Right lobe of liver (tissue), 6 donors: Measurements from ENCODE around the gene SUPT5H. TPM values are rescaled to one million over a fixed set of nuclear protein-coding genes. Genes with fewer than 3 reads are reported as not detected.
A peak's percentile ranks its signal among the peaks of the same experiment; 100 is the strongest.

ENCODE experiments used
- ATAC-seq, 4 donors: fragments of 200-7000 bp; cut with Tn5 transposase; one replicate each; pipeline ENCODE4 v1.9.1; 2020; ENCODE audit warnings: mild to moderate bottlenecking in 4 of 4, moderate library complexity in 4 of 4
- DNase-seq, 3 donors: peaks; one replicate each; pipeline ENCODE4 v3.0.0-alpha.2; 2020
- H3K27ac ChIP-seq, 3 donors: fragments of 200-600 bp; one replicate each; pipeline ENCODE4 v1.8.0; 2022
- H3K27me3 ChIP-seq, 2 donors: fragments of 200-600 bp; one replicate each; pipeline ENCODE4 v1.8.0; 2022
- H3K36me3 ChIP-seq, 4 donors: fragments of 200-600 bp; sonication (generic) in 1 of 4; one replicate each; pipeline versions ENCODE4 v1.5.1 to v1.8.0; 2017 to 2022; ENCODE audit warnings: control low read depth in 1 of 4
- H3K4me1 ChIP-seq, 4 donors: fragments of 200-600 bp; sonication (generic) in 1 of 4; one replicate each; pipeline versions ENCODE4 v1.5.1 to v1.8.0; 2017 to 2022; ENCODE audit warnings: control low read depth in 1 of 4
- H3K4me3 ChIP-seq, 3 donors: fragments of 200-600 bp; one replicate each; pipeline ENCODE4 v1.8.0; 2022
- H3K9me3 ChIP-seq, 4 donors: fragments of 200-600 bp; sonication (generic) in 1 of 4; one replicate each; pipeline versions ENCODE4 v1.5.1 to v1.8.0; 2017 to 2022; ENCODE audit warnings: control low read depth in 1 of 4
- POLR2A ChIP-seq: fragments of 450-650 bp; IDR thresholded peaks from one replicate; pipeline ENCODE4 v1.6.1; 2017; ENCODE audit warnings: antibody characterized with exemption, mild to moderate bottlenecking
- WGBS: methylation state at CpG from one replicate; pipeline ENCODE4 v1.1.6; 2018; ENCODE audit warnings: low coverage, low lambda C conversion rate; ENCODE audit not compliant: insufficient coverage; ENCODE audit errors: missing lambda C conversion rate; 5-methylcytosine and 5-hydroxymethylcytosine counted together
- intact Hi-C, 2 donors: fragments of 100-400 bp; cut with DNase I; formaldehyde crosslinking; loops; one replicate each; pipeline versions ENCODE4 v1.11.2 to v1.14.1; 2022
- total RNA-seq, 6 experiments: library from RNA; depleted of rRNA in 2 of 6; stranded (reverse); fragments of >200 nt in 2 of 6; fragmentation: NEBNext Ultra II Directional in 3 of 6; extraction: Animal tissue kit (Norgen Biotek cat#: 25700) in 3 of 6; gene quantifications; one replicate each; pipeline versions ENCODE4 v1.1.0 to v1.2.4, GENCODE V29; 2016 to 2023
- TF ChIP-seq, protein P1 (sequence below), 4 donors: fragments of 200-600 bp in 3 of 4; fragments of 450-650 bp in 1 of 4; IDR thresholded peaks; one replicate each; pipeline versions ENCODE4 v1.5.1 to v1.8.0; 2016 to 2022; ENCODE audit warnings: antibody characterized with exemption in 4 of 4, mild to moderate bottlenecking in 2 of 4
- donor health status: DM: no; HTN: yes; CAD: no.
- donor health status: DM: no; HTN: no; CAD: no.
- donor health status: DM: no; HTN: no; CAD: no.
- donor health status: DM: no; HTN: yes; CAD: no.
- donor health status: DM: no; HTN: yes; CAD: no.

The SUPT5H gene
- total RNA-seq, 6 experiments from 2014 or later = 42.3 to 60.8 (median 54.7) TPM

DNA sequence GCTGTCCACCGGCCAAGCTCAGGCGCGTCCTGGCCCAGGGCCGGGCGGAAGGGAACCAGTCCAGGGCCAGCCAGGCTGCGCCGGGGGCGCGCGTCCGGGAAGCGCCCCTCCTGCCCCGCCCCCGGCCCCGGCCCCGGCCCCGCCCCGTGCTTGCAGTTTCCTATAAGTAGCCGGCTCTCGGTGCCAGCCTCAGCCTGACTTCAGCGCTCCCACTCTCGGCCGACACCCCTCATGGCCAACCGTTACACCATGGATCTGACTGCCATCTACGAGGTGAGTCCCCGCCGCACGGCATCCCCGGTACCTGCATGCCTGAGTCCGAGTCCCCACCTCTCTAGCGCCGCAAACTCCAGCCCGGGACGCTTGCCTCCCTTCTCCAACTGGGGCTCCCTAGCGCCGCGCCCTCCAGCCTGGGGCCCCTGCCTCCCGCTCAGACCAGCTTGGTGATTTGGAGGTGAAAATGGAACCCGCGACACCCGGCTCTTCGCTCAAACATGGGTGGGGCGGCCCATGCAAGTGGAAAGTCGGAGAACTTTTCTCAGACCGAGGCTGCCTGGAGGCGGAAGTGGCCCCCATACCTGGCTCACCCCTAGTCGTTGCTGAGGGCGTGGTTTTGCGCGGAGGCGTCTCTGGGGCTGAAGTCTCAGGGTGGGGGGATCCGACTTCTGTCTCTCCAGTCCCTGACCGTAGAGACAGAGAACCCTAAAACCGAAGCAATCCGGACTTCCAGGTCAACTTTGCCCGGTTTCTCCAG, 38.5 kb upstream of the SUPT5H start, which contains the start of gene ZFP36:
ZFP36 (plus strand) TSS at position 192 of the 754 bp plus-strand sequence; CDS start at position 250, 58 bp downstream.
- peak; percentile 11 to 46 (median 42) for ATAC-seq
- WGBS = 0% methylated on average over 23 of the region's 56 CpGs
- peaks cover 0 to 23% (median 11%) of the 10 kb centered on the region in 4 donors for H3K4me1 ChIP-seq

DNA sequence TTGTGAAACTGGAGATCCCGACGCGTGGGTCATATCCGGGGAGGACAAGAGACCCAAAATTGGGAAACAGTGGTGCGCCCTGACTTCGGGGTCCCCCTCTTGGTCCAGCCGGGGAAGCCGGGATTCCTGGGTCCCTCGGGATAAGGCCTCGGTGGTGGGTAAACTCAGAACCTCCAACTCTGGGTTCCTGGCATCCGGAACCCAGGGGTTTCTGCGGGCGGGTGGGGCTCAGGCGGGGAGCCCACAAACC, 38.0 kb upstream of the SUPT5H start:
- ATAC-seq = no peak
- intact Hi-C loops = no loop called here
- no peaks in the 10 kb centered on the region for H3K9me3 ChIP-seq
- peak in 1 of 3 donors; percentile 68 for DNase-seq
- H3K36me3 ChIP-seq = peaks cover 0 to 11% (median 7%) of the 10 kb centered on the region in 4 donors
- H3K4me3 ChIP-seq = peak overlapping the region; percentile 84 to 99 (median 97)
- peak overlapping the region; percentile 93 to 100 (median 99) for H3K27ac ChIP-seq
- H3K4me1 ChIP-seq = peaks cover 0 to 18% (median 9%) of the 10 kb centered on the region in 4 donors
- no peak for TF ChIP-seq POLR2A
- TF ChIP-seq, protein P1, sequence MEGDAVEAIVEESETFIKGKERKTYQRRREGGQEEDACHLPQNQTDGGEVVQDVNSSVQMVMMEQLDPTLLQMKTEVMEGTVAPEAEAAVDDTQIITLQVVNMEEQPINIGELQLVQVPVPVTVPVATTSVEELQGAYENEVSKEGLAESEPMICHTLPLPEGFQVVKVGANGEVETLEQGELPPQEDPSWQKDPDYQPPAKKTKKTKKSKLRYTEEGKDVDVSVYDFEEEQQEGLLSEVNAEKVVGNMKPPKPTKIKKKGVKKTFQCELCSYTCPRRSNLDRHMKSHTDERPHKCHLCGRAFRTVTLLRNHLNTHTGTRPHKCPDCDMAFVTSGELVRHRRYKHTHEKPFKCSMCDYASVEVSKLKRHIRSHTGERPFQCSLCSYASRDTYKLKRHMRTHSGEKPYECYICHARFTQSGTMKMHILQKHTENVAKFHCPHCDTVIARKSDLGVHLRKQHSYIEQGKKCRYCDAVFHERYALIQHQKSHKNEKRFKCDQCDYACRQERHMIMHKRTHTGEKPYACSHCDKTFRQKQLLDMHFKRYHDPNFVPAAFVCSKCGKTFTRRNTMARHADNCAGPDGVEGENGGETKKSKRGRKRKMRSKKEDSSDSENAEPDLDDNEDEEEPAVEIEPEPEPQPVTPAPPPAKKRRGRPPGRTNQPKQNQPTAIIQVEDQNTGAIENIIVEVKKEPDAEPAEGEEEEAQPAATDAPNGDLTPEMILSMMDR (IDR thresholded peaks at IDR 0.05) = no peak
- no peaks in the 10 kb centered on the region for H3K27me3 ChIP-seq
- WGBS = no CpG with 5 or more reads among the region's 14 CpGs

More for the DNA sequence above, 38.5 kb upstream of the SUPT5H start, which contains the start of gene ZFP36:
- TF ChIP-seq, protein P1 (IDR thresholded peaks at IDR 0.05) = no peak
- peak; percentile 99 for TF ChIP-seq POLR2A
- Histone ChIP-seq H3K27me3 (no peaks in the 10 kb centered on the region), H3K27ac (peak within 1 kb of the TSS; percentile 93 to 100 (median 99)), H3K36me3 (peaks cover 0 to 11% (median 7%) of the 10 kb centered on the region in 4 donors), H3K4me3 (peak within 1 kb of the TSS; percentile 84 to 99 (median 97)), H3K9me3 (no peaks in the 10 kb centered on the region)
- DNase-seq = peak; percentile 92 to 95 (median 94)
- intact Hi-C loops = no loop called here

DNA sequence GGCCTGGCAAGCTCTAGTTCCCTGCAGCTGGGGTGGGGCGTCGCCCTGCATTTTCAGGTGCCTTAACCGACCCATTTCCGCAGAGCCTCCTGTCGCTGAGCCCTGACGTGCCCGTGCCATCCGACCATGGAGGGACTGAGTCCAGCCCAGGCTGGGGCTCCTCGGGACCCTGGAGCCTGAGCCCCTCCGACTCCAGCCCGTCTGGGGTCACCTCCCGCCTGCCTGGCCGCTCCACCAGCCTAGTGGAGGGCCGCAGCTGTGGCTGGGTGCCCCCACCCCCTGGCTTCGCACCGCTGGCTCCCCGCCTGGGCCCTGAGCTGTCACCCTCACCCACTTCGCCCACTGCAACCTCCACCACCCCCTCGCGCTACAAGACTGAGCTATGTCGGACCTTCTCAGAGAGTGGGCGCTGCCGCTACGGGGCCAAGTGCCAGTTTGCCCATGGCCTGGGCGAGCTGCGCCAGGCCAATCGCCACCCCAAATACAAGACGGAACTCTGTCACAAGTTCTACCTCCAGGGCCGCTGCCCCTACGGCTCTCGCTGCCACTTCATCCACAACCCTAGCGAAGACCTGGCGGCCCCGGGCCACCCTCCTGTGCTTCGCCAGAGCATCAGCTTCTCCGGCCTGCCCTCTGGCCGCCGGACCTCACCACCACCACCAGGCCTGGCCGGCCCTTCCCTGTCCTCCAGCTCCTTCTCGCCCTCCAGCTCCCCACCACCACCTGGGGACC, 37.6 kb upstream of the SUPT5H start:
- intact Hi-C loops = no loop called here
- Histone ChIP-seq H3K36me3 (peaks cover 0 to 11% (median 7%) of the 10 kb centered on the region in 4 donors), H3K4me1 (peaks cover 0 to 16% (median 9%) of the 10 kb centered on the region in 4 donors), H3K27me3 (no peaks in the 10 kb centered on the region), H3K9me3 (no peaks in the 10 kb centered on the region), H3K4me3 (peak overlapping the region; percentile 84 to 99 (median 97)), H3K27ac (peak overlapping the region; percentile 93 to 100 (median 99))
- WGBS = under 1% methylated on average over 17 of the region's 40 CpGs
- TF ChIP-seq POLR2A = peak; percentile 67
- TF ChIP-seq, protein P1 (IDR thresholded peaks at IDR 0.05) = no peak
- peak; percentile 57 to 77 (median 68) for DNase-seq
- ATAC-seq = no peak

DNA sequence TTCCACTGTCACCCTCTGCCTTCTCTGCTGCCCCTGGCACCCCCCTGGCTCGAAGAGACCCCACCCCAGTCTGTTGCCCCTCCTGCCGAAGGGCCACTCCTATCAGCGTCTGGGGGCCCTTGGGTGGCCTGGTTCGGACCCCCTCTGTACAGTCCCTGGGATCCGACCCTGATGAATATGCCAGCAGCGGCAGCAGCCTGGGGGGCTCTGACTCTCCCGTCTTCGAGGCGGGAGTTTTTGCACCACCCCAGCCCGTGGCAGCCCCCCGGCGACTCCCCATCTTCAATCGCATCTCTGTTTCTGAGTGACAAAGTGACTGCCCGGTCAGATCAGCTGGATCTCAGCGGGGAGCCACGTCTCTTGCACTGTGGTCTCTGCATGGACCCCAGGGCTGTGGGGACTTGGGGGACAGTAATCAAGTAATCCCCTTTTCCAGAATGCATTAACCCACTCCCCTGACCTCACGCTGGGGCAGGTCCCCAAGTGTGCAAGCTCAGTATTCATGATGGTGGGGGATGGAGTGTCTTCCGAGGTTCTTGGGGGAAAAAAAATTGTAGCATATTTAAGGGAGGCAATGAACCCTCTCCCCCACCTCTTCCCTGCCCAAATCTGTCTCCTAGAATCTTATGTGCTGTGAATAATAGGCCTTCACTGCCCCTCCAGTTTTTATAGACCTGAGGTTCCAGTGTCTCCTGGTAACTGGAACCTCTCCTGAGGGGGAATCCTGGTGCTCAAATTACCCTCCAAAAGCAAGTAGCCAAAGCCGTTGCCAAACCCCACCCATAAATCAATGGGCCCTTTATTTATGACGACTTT, 36.8 kb upstream of the SUPT5H start:
- intact Hi-C loops = no loop called here
- Histone ChIP-seq H3K36me3 (peaks cover 0 to 11% (median 7%) of the 10 kb centered on the region in 4 donors), H3K27ac (peak overlapping the region; percentile 93 to 100 (median 99)), H3K9me3 (no peaks in the 10 kb centered on the region), H3K4me3 (peak overlapping the region; percentile 84 to 99 (median 97)), H3K4me1 (peaks cover 0 to 20% (median 7%) of the 10 kb centered on the region in 4 donors), H3K27me3 (no peaks in the 10 kb centered on the region)
- DNase-seq (peak; percentile 56 to 66 (median 63)), ATAC-seq (peak in 1 of 4 donors; percentile 0)
- WGBS = 5% methylated on average over 19 of the region's 20 CpGs
- TF ChIP-seq, protein P1 (IDR thresholded peaks at IDR 0.05) = no peak
- peak; percentile 55 for TF ChIP-seq POLR2A
